ENCODE data around the gene MAN1B1. TPM values are rescaled to one million over a fixed set of nuclear protein-coding genes. Genes with fewer than 3 reads are reported as not detected.

The MAN1B1 gene
- total RNA-seq, 1 donor from 2014 or later = 70.4 TPM

GRCh38 chr9:137048655-137049543 lies 37.9 kb upstream of the MAN1B1 start:
- Mint-ChIP-seq H3K27ac (ENCODE audit: unreplicated experiment) (no peak overlapping the region), H3K9me3 (ENCODE audit: unreplicated experiment) (no peaks in the 10 kb centered on the region), H3K27me3 (ENCODE audit: unreplicated experiment) (peaks cover 5% of the 10 kb centered on the region), H3K36me3 (ENCODE audit: low read depth, unreplicated experiment) (no peaks in the 10 kb centered on the region), H3K4me3 (ENCODE audit: unreplicated experiment) (no peak overlapping the region), H3K4me1 (ENCODE audit: unreplicated experiment) (peaks cover 8% of the 10 kb centered on the region)
- DNase-seq (ENCODE audit: low spot score) = no peak
- no peak for TF ChIP-seq CTCF (IDR thresholded peaks at IDR 0.05; ENCODE audit: unreplicated experiment)

GRCh38 chr9:137049544-137050449 lies 37.0 kb upstream of the MAN1B1 start:
- Mint-ChIP-seq H3K27me3 (ENCODE audit: unreplicated experiment) (peaks cover 3% of the 10 kb centered on the region), H3K36me3 (ENCODE audit: low read depth, unreplicated experiment) (no peaks in the 10 kb centered on the region), H3K9me3 (ENCODE audit: unreplicated experiment) (no peaks in the 10 kb centered on the region), H3K4me3 (ENCODE audit: unreplicated experiment) (no peak overlapping the region), H3K27ac (ENCODE audit: unreplicated experiment) (no peak overlapping the region), H3K4me1 (ENCODE audit: unreplicated experiment) (peaks cover 6% of the 10 kb centered on the region)
- DNase-seq (ENCODE audit: low spot score) = peak; percentile 77
- TF ChIP-seq CTCF (IDR thresholded peaks at IDR 0.05; ENCODE audit: unreplicated experiment) = peak; percentile 52

- no peak for DNase-seq (ENCODE audit: low spot score)
- peaks cover 4% of the 10 kb centered on the region for H3K4me1 Mint-ChIP-seq (ENCODE audit: unreplicated experiment)
- H3K27ac Mint-ChIP-seq (ENCODE audit: unreplicated experiment) = no peak overlapping the region
- no peak for TF ChIP-seq CTCF (IDR thresholded peaks at IDR 0.05; ENCODE audit: unreplicated experiment)
- no peak overlapping the region for H3K4me3 Mint-ChIP-seq (ENCODE audit: unreplicated experiment)
- H3K9me3 Mint-ChIP-seq (ENCODE audit: unreplicated experiment) = no peaks in the 10 kb centered on the region
- H3K27me3 Mint-ChIP-seq (ENCODE audit: unreplicated experiment) = peaks cover 3% of the 10 kb centered on the region
- no peaks in the 10 kb centered on the region for H3K36me3 Mint-ChIP-seq (ENCODE audit: low read depth, unreplicated experiment)
These were observed 36.2 kb upstream of the MAN1B1 start for GRCh38 chr9:137050570-137050969.

- no peak for DNase-seq (ENCODE audit: low spot score)
- no peaks in the 10 kb centered on the region for H3K9me3 Mint-ChIP-seq (ENCODE audit: unreplicated experiment)
- no peak overlapping the region for H3K27ac Mint-ChIP-seq (ENCODE audit: unreplicated experiment)
- TF ChIP-seq CTCF (IDR thresholded peaks at IDR 0.05; ENCODE audit: unreplicated experiment) = no peak
- peaks cover 3% of the 10 kb centered on the region for H3K27me3 Mint-ChIP-seq (ENCODE audit: unreplicated experiment)
- no peaks in the 10 kb centered on the region for H3K36me3 Mint-ChIP-seq (ENCODE audit: low read depth, unreplicated experiment)
- peaks cover 4% of the 10 kb centered on the region for H3K4me1 Mint-ChIP-seq (ENCODE audit: unreplicated experiment)
- H3K4me3 Mint-ChIP-seq (ENCODE audit: unreplicated experiment) = no peak overlapping the region
These were observed 35.5 kb upstream of the MAN1B1 start for GRCh38 chr9:137051145-137051724.

Measured in endothelial cell (in vitro differentiated cells).